Ovary (tissue), 10 donors: ENCODE results near the gene ACAP2. TPM values are rescaled to one million over a fixed set of nuclear protein-coding genes. Genes with fewer than 3 reads are reported as not detected.
A peak's percentile ranks its signal among the peaks of the same experiment; 100 is the strongest.
"Not testable (repeated sequence)": the region's sequence is repeated elsewhere in the genome, so short reads cannot be mapped to it uniquely, and the experiment has no call there.

ENCODE experiments used
- DNase-seq, 5 donors: peaks; one replicate each; pipeline ENCODE4 v3.0.0-alpha.2; 2019 to 2020
- H3K27ac ChIP-seq, 2 donors: fragments of 200-600 bp; one replicate each; pipeline versions ENCODE4 v1.5.1 to v1.8.0; 2019 to 2022
- H3K27me3 ChIP-seq: fragments of 200-600 bp; one replicate; pipeline ENCODE4 v1.8.0; 2022
- H3K36me3 ChIP-seq: fragments of 200-600 bp; sonication (generic); one replicate; pipeline ENCODE4 v1.5.1; 2019
- H3K4me1 ChIP-seq: one replicate; pipeline ENCODE4 v1.8.1; 2013; ENCODE audit warnings: mild to moderate bottlenecking, moderate library complexity; ENCODE audit not compliant: insufficient read depth
- H3K4me3 ChIP-seq: fragments of 200-600 bp; sonication (generic); one replicate; pipeline ENCODE4 v1.5.1; 2017
- H3K9me3 ChIP-seq, 2 donors: fragments of 200-600 bp in 1 of 2; sonication (generic) in 1 of 2; one replicate each; pipeline versions ENCODE4 v1.5.1 to v1.8.1; 2013 to 2019; ENCODE audit warnings: mild to moderate bottlenecking in 1 of 2, moderate library complexity in 1 of 2
- EP300 ChIP-seq: sonication (generic); formaldehyde crosslinking; IDR thresholded peaks from one replicate; pipeline ENCODE4 v1.6.1; 2017; ENCODE audit warnings: antibody characterized with exemption
- POLR2A ChIP-seq: fragments of 450-650 bp; IDR thresholded peaks from one replicate; pipeline ENCODE4 v1.6.1; 2017; ENCODE audit warnings: antibody characterized with exemption, mild to moderate bottlenecking, moderate library complexity
- WGBS, 3 donors: extraction: QIAGEN DNeasy Blood & Tissue Kit in 1 of 3; methylation state at CpG; one replicate each; pipeline versions ENCODE4 v1.1.5 to v1.1.7; 2013 to 2017; 5-methylcytosine and 5-hydroxymethylcytosine counted together
- intact Hi-C, 4 donors: fragments of 100-400 bp; cut with DNase I; formaldehyde crosslinking; loops; one replicate each; pipeline versions ENCODE4 v1.11.0 to v1.15.1; 2022 to 2023
- long read RNA-seq, 3 donors: library from polyadenylated mRNA in 2 of 3; unstranded in 2 of 3; transcript quantifications; one replicate each; pipeline ENCODE4 v2.0.0 and lab custom pipeline, GENCODE V29; 2021 to 2026
- polyA plus RNA-seq, 2 donors: library from polyadenylated mRNA; stranded (reverse); fragments of 200-250 nt in 1 of 2; fragments of 350-450 nt in 1 of 2; fragmentation: Illumina TruSeq in 1 of 2; extraction: RNeasy Lipid Tissue Mini Kit (QIAGEN cat#74804) in 1 of 2; gene quantifications; one replicate each; pipeline ENCODE4 v1.2.3, GENCODE V29; 2013 to 2014
- total RNA-seq, 7 donors: library from RNA; depleted of rRNA in 2 of 7; stranded (reverse); fragments of >200 nt in 2 of 7; fragmentation: NEBNext Ultra II Directional in 3 of 7; extraction: Animal tissue kit (Norgen Biotek cat#: 25700) in 3 of 7; gene quantifications; one replicate each; pipeline versions ENCODE4 v1.1.0 to v1.2.4, GENCODE V29; 2016 to 2023
- TF ChIP-seq, protein P1 (sequence below), 3 donors: fragments of 450-650 bp in 2 of 3; fragments of 200-600 bp in 1 of 3; IDR thresholded peaks; one replicate each; pipeline versions ENCODE4 v1.5.1 to v1.8.0; 2016 to 2022; ENCODE audit warnings: antibody characterized with exemption in 3 of 3, mild to moderate bottlenecking in 1 of 3
- donor health status: DM: no; HTN: no; CAD: no; lungs with moderate emphysema.
- donor health status: DM: no; HTN: no; CAD: no.
- donor health status: Bipolar disorder and iron deficiency.
- donor health status: DM: yes; HTN: yes; CAD: no.
- donor health status: DM: no; HTN: no; CAD: no.
- donor health status: DM: yes; HTN: yes; CAD: no.

Gene ACAP2, protein sequence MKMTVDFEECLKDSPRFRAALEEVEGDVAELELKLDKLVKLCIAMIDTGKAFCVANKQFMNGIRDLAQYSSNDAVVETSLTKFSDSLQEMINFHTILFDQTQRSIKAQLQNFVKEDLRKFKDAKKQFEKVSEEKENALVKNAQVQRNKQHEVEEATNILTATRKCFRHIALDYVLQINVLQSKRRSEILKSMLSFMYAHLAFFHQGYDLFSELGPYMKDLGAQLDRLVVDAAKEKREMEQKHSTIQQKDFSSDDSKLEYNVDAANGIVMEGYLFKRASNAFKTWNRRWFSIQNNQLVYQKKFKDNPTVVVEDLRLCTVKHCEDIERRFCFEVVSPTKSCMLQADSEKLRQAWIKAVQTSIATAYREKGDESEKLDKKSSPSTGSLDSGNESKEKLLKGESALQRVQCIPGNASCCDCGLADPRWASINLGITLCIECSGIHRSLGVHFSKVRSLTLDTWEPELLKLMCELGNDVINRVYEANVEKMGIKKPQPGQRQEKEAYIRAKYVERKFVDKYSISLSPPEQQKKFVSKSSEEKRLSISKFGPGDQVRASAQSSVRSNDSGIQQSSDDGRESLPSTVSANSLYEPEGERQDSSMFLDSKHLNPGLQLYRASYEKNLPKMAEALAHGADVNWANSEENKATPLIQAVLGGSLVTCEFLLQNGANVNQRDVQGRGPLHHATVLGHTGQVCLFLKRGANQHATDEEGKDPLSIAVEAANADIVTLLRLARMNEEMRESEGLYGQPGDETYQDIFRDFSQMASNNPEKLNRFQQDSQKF
- total RNA-seq (10 to 100 TPM; 42.4 to 66.8 (median 53.5) TPM), polyA plus RNA-seq (10 to 100 TPM; 15.1 to 21.1 TPM)
- long read RNA-seq, donor 1, full-length matches to known transcripts = 4 of 47 reads
- long read RNA-seq, donor 1, partial matches to known transcripts = 35 of 47 reads
- long read RNA-seq, donor 1, other reads (novel, unspliced or antisense) = 8 of 47 reads
- long read RNA-seq, donor 2, partial matches to known transcripts = 9 of 10 reads
- long read RNA-seq, donor 2, other reads (novel, unspliced or antisense) = 0 of 10 reads
- long read RNA-seq, donor 3, full-length matches to known transcripts = 10 of 28 reads
- long read RNA-seq, donor 3, partial matches to known transcripts = 7 of 28 reads
- long read RNA-seq, donor 3, other reads (novel, unspliced or antisense) = 11 of 28 reads

DNA sequence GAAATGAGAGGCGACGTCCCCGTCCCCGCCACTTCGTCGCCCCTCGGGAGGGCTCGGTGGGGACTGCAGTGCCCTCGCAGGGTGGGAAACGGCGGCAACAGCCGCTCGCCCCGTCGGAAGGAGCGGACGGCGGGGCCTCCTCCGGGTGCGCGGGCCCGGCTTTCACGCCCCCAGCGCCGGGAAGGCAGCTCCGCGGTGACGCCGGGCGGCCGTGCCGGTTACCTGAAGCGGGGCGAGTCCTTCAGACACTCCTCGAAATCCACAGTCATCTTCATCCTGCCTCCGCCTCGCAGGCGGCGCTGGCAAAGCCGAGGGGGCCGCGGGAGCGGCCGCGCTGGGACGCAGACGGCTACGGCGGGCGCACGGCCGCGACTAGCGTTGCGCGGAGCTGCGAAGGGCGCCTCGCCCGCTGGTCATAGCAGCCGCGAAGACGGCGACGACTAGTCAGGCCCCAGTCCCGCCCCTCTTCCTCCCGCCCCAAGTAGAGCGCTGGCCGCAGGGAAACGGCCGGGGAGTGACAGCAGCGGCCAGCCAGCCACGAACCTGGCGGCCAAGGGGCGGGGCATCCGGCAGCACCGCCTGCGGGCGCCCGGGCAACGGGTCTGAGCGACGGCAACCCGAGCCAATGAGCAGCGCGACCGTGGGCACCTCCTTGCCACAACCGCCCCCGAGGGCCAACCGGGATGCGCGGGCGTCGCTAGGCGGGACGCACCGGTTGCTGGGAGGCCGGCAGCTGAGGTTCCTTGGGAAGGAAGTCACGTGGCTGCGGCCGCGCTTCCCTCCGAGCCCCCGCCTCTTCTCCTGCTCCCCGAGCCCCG, at the start of gene ACAP2:
Gene ACAP2, minus strand, starts transcription at position 448 of the 818 bp plus-strand sequence. Its CDS starts 173 bp downstream, at position 275.
- WGBS, 3 donors = 0% methylated on average over 51 to 106 of the region's 106 CpGs
- H3K9me3 ChIP-seq = no peaks in the 10 kb centered on the region
- intact Hi-C loops = loop anchor here in 1 of 4 donors (10.0 kb wide), 1 partner anchor 82 kb away; no protein-coding TSS in a partner anchor
- H3K4me1 ChIP-seq = peaks cover 5% of the 10 kb centered on the region
- TF ChIP-seq EP300 (no peak), POLR2A (peak; percentile 93)
- H3K36me3 ChIP-seq = no peaks in the 10 kb centered on the region
- H3K27ac ChIP-seq = peak within 1 kb of the TSS; percentile 79 to 89
- no peaks in the 10 kb centered on the region for H3K27me3 ChIP-seq
- DNase-seq = peak; percentile 100
- peak within 1 kb of the TSS; percentile 99 for H3K4me3 ChIP-seq

DNA sequence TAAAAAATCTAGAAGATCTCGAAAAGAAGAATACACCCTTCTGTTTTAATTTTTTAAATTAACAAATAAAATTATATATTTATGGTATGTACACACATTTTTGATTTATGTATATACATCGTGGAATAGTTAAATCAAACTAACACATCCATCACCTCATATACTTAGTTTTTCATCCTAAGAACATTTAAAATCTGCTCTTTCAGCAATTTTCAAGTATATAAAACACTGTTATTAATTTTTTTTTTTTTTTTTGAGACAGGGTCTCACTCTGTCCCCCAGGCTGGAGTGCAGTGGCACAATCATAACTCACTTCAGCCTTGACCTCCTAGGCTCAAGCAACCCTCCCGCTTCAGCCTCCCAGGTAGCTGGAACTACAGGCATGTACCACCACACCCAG, 32.8 kb upstream of the ACAP2 start:
- 93% methylated on average over 3 of the region's 3 CpGs for WGBS, 3 donors
- no peak for DNase-seq
- no peaks in the 10 kb centered on the region for H3K27me3 ChIP-seq
- intact Hi-C loops = no loop called here
- H3K27ac ChIP-seq = no peak overlapping the region
- no peak overlapping the region for H3K4me3 ChIP-seq
- H3K9me3 ChIP-seq = no peaks in the 10 kb centered on the region
- no peaks in the 10 kb centered on the region for H3K36me3 ChIP-seq
- peaks cover 1% of the 10 kb centered on the region for H3K4me1 ChIP-seq
- TF ChIP-seq EP300 = no peak
- TF ChIP-seq, protein P1, sequence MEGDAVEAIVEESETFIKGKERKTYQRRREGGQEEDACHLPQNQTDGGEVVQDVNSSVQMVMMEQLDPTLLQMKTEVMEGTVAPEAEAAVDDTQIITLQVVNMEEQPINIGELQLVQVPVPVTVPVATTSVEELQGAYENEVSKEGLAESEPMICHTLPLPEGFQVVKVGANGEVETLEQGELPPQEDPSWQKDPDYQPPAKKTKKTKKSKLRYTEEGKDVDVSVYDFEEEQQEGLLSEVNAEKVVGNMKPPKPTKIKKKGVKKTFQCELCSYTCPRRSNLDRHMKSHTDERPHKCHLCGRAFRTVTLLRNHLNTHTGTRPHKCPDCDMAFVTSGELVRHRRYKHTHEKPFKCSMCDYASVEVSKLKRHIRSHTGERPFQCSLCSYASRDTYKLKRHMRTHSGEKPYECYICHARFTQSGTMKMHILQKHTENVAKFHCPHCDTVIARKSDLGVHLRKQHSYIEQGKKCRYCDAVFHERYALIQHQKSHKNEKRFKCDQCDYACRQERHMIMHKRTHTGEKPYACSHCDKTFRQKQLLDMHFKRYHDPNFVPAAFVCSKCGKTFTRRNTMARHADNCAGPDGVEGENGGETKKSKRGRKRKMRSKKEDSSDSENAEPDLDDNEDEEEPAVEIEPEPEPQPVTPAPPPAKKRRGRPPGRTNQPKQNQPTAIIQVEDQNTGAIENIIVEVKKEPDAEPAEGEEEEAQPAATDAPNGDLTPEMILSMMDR (IDR thresholded peaks at IDR 0.05) = no peak
- TF ChIP-seq POLR2A = no peak

DNA sequence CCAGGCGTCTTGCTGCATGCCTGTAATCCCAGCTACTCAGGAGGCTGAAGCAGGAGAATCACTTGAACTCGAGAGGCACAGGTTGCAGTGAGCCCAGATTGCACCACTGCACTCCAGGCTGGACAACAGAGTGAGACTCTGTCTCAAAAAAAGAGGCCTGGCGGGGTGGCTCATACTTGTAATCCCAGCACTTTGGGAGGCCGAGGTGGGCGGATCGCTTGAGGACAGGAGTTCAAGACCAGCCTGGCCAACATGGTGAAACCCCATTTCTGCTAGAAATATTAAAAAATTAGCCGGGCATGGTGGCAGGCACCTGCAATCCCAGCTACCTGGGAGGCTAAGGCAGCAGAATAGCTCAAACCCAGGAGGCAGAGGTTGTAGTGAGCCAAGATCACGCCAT, 32.3 kb upstream of the ACAP2 start:
- H3K4me3 ChIP-seq, intact Hi-C loops, H3K9me3 ChIP-seq, H3K27ac ChIP-seq, H3K27me3 ChIP-seq, DNase-seq, H3K4me1 ChIP-seq, H3K36me3 ChIP-seq: not testable (repeated sequence)
- WGBS, 3 donors = 84 to 92% (median 87%) methylated on average over 8 of the region's 8 CpGs

DNA sequence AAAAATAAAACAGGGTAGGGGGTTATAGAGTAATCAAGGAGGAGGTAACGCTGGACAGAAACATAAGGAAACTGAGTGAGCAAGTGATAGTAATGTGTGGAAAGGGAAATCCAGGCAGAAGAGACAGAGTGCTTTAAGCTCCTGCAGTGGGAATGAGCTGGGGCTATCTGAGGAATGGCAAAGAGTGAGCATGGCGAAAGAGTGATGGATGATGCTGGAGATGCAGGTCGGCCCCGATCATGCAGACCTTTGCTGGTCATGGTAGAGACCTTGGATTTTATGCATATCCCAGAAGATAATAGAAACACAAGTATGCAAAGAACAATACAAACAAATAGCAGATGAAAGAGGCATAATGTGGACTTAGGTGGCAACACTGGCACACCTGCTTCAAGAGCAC, 26.0 kb upstream of the ACAP2 start:
- Histone ChIP-seq H3K36me3 (no peaks in the 10 kb centered on the region), H3K4me3 (no peak overlapping the region), H3K27me3 (no peaks in the 10 kb centered on the region), H3K4me1 (peaks cover 3% of the 10 kb centered on the region), H3K9me3 (no peaks in the 10 kb centered on the region), H3K27ac (no peak overlapping the region)
- 93 to 98% (median 95%) methylated on average over 4 of the region's 4 CpGs for WGBS, 3 donors
- DNase-seq = no peak
- TF ChIP-seq, protein P1 (IDR thresholded peaks at IDR 0.05) = no peak
- TF ChIP-seq EP300 (no peak), POLR2A (no peak)
- intact Hi-C loops = no loop called here
